Pancreas (tissue), 10 donors: ENCODE results near the gene KASH5. TPM values are rescaled to one million over a fixed set of nuclear protein-coding genes. Genes with fewer than 3 reads are reported as not detected.

Source experiments
- ATAC-seq, 4 donors: fragments of 200-7000 bp; cut with Tn5 transposase; one replicate each; pipeline versions ENCODE4 v1.8.0 to v1.9.1; 2020; ENCODE audit warnings: mild to moderate bottlenecking in 4 of 4, moderate library complexity in 4 of 4
- DNase-seq, 6 donors: peaks; one replicate each; pipeline ENCODE4 v3.0.0-alpha.2; 2020
- FAIRE-seq: peaks from 2 replicates; lab custom pipeline; 2012; peaks lifted over from hg19 to GRCh38; lab: Jason Lieb, UNC
- H3K27ac ChIP-seq, 4 donors: fragments of 200-600 bp; sonication (generic); 1 replicate in 3 of 4; 2 replicates in 1 of 4; pipeline versions ENCODE4 v1.5.0 to v1.8.0; 2020
- H3K27me3 ChIP-seq, 4 donors: fragments of 200-600 bp; one replicate each; pipeline ENCODE4 v1.8.0; 2021
- H3K36me3 ChIP-seq, 3 donors: fragments of 200-600 bp; sonication (generic) in 1 of 3; one replicate each; pipeline versions ENCODE4 v1.5.0 to v1.8.0; 2020 to 2021
- H3K4me1 ChIP-seq, 3 donors: fragments of 200-600 bp; one replicate each; pipeline ENCODE4 v1.8.0; 2021
- H3K4me3 ChIP-seq, 4 donors: fragments of 200-600 bp; sonication (generic) in 2 of 4; one replicate each; pipeline versions ENCODE4 v1.5.0 to v1.8.0; 2020 to 2021
- H3K9me3 ChIP-seq, 4 donors: fragments of 200-600 bp; one replicate each; pipeline ENCODE4 v1.8.0; 2021
- CTCF ChIP-seq, 4 donors: fragments of 200-600 bp; sonication (generic) in 3 of 4; IDR thresholded peaks; one replicate each; pipeline versions ENCODE4 v1.5.0 to v1.8.0; 2021; ENCODE audit warnings: antibody characterized with exemption in 4 of 4
- WGBS, 2 donors: extraction: QIAGEN DNeasy Blood & Tissue Kit; methylation state at CpG; one replicate each; pipeline ENCODE4 v1.1.7; 2013; 5-methylcytosine and 5-hydroxymethylcytosine counted together
- intact Hi-C, 3 donors: fragments of 100-400 bp; cut with DNase I; formaldehyde crosslinking; loops; one replicate each; pipeline versions ENCODE4 v1.11.1 to v1.14.2; 2022
- polyA plus RNA-seq, 2 donors: library from polyadenylated mRNA; stranded (reverse); fragments of 200-250 nt; gene quantifications; one replicate each; pipeline ENCODE4 v1.2.3, GENCODE V29; 2013
- total RNA-seq, 6 donors: library from RNA; stranded (reverse); fragmentation: NEBNext Ultra II Directional in 4 of 6; extraction: Animal tissue kit (Norgen Biotek cat#: 25700) in 4 of 6; gene quantifications; one replicate each; pipeline versions ENCODE4 v1.2.1 to v1.2.4, GENCODE V29; 2021 to 2023
- donor health status: healthy with polysubstance abuse.
- donor health status: DM: no; HTN: no; CAD: no; lungs with moderate emphysema.
- donor health status: DM: no; HTN: no; CAD: no.
- donor health status: control.
- donor health status: control.
- donor health status: Bipolar disorder and iron deficiency.
- donor health status: DM: yes; HTN: yes; CAD: no.
- donor health status: DM: no; HTN: no; CAD: no.
- donor health status: DM: no; HTN: no; CAD: no.
- donor health status: DM: yes; HTN: yes; CAD: no.

KASH5 gene
- total and polyA plus RNA-seq, 8 donors: 1.2 to 3.3 (median 2.2) TPM

GRCh38 chr19:49434907-49435583, 47.0 kb downstream of the KASH5 start:
- 74 to 82% methylated on average over 18 of the region's 18 CpGs for WGBS, 2 donors
- ATAC-seq (no peak), FAIRE-seq (no peak), DNase-seq (no peak)
- Histone ChIP-seq H3K4me1 (no peaks in the 10 kb centered on the region), H3K27me3 (peaks cover 0 to 37% (median 0%) of the 10 kb centered on the region in 4 donors), H3K4me3 (no peak overlapping the region), H3K9me3 (no peaks in the 10 kb centered on the region), H3K36me3 (no peaks in the 10 kb centered on the region), H3K27ac (no peak overlapping the region)
- no peak for TF ChIP-seq CTCF (IDR thresholded peaks at IDR 0.05)
- intact Hi-C loops: loop anchor here in 2 of 3 donors (5.0 kb wide), 1 partner anchor 38 kb away; no protein-coding TSS in a partner anchor

GRCh38 chr19:49435670-49436069, 47.6 kb downstream of the KASH5 start:
- TF ChIP-seq CTCF (IDR thresholded peaks at IDR 0.05): no peak
- ATAC-seq: no peak
- WGBS, 2 donors: 79 to 80% methylated on average over 10 of the region's 10 CpGs

GRCh38 chr19:49436381-49437017, 48.5 kb downstream of the KASH5 start:
- TF ChIP-seq CTCF (IDR thresholded peaks at IDR 0.05): no peak
- Histone ChIP-seq H3K27ac (no peak overlapping the region), H3K27me3 (peaks cover 0 to 29% (median 0%) of the 10 kb centered on the region in 4 donors), H3K4me1 (no peaks in the 10 kb centered on the region), H3K9me3 (no peaks in the 10 kb centered on the region), H3K36me3 (no peaks in the 10 kb centered on the region), H3K4me3 (no peak overlapping the region)
- intact Hi-C loops: loop anchor here in 2 of 3 donors (5.0 kb wide), 1 partner anchor 39 kb away; no protein-coding TSS in a partner anchor
- FAIRE-seq: no peak
- peak in 2 of 6 donors; percentile 55 to 67 for DNase-seq
- ATAC-seq: peak in 1 of 4 donors; percentile 26
- WGBS, 2 donors: 14% methylated on average over 40 to 42 of the region's 42 CpGs

More at GRCh38 chr19:49435670-49436069, 47.6 kb downstream of the KASH5 start:
- FAIRE-seq (no peak), DNase-seq (no peak)
- Histone ChIP-seq H3K27me3 (peaks cover 0 to 36% (median 0%) of the 10 kb centered on the region in 4 donors), H3K4me1 (no peaks in the 10 kb centered on the region), H3K36me3 (no peaks in the 10 kb centered on the region), H3K9me3 (no peaks in the 10 kb centered on the region), H3K27ac (no peak overlapping the region), H3K4me3 (no peak overlapping the region)
- intact Hi-C loops: loop anchor here in 2 of 3 donors (5.0 kb wide), 1 partner anchor 38 kb away; no protein-coding TSS in a partner anchor

- no peak for TF ChIP-seq CTCF (IDR thresholded peaks at IDR 0.05)
- no peaks in the 10 kb centered on the region for H3K4me1 ChIP-seq
- no peak for ATAC-seq
- peaks cover 0 to 23% (median 0%) of the 10 kb centered on the region in 4 donors for H3K27me3 ChIP-seq
- no peak overlapping the region for H3K27ac ChIP-seq
- H3K36me3 ChIP-seq: no peaks in the 10 kb centered on the region
- intact Hi-C loops: loop anchor here in 2 of 3 donors (5.0 kb wide), 1 partner anchor 40 kb away; no protein-coding TSS in a partner anchor
- H3K4me3 ChIP-seq: no peak overlapping the region
- FAIRE-seq: no peak
- DNase-seq: no peak
- H3K9me3 ChIP-seq: no peaks in the 10 kb centered on the region
- 10 to 16% methylated on average over 8 of the region's 8 CpGs for WGBS, 2 donors
Measured at GRCh38 chr19:49437231-49437630, 49.2 kb downstream of the KASH5 start.
